CD4-positive, alpha-beta memory T cell (primary cell): ENCODE measurements around the gene SOX8. TPM values are rescaled to one million over a fixed set of nuclear protein-coding genes. Genes with fewer than 3 reads are reported as not detected.
A peak's percentile ranks its signal among the peaks of the same experiment; 100 is the strongest.

Source experiments
- CTCF ChIA-PET: fragments of 350-600 bp; sonication (Branson Sonifier 250); formaldehyde crosslinking; loops from one replicate; lab custom pipeline; 2021; ENCODE audit warnings: inconsistent platforms; ENCODE audit not compliant: partially characterized antibody; lab: Charles Lee
- POLR2A ChIA-PET: fragments of 350-600 bp; sonication (Branson Sonifier 250); formaldehyde crosslinking; loops from one replicate; lab custom pipeline; 2021; ENCODE audit not compliant: partially characterized antibody; lab: Charles Lee
- DNase-seq, 5 donors: peaks; one replicate each; pipeline versions ENCODE4 v3.0.0 to v3.0.0-alpha.2; 2020 to 2022; ENCODE audit warnings: mixed read lengths in 1 of 5
- H3K27ac ChIP-seq: one replicate; pipeline ENCODE4 v1.7.0; 2013; ENCODE audit warnings: low read depth, low read length
- H3K27me3 ChIP-seq: 2 replicates; pipeline ENCODE4 v1.7.0; 2013; ENCODE audit warnings: mild to moderate bottlenecking, low read length, moderate library complexity; ENCODE audit not compliant: insufficient read depth
- H3K36me3 ChIP-seq: 2 replicates; pipeline ENCODE4 v1.7.0; 2013; ENCODE audit warnings: mild to moderate bottlenecking, low read length, moderate library complexity; ENCODE audit not compliant: insufficient read depth
- H3K4me1 ChIP-seq: 2 replicates; pipeline ENCODE4 v1.7.0; 2013; ENCODE audit warnings: mild to moderate bottlenecking, low read length, moderate library complexity; ENCODE audit not compliant: insufficient read depth
- H3K4me3 ChIP-seq, 2 donors: one replicate each; pipeline ENCODE4 v1.7.0; 2013; ENCODE audit warnings: low read length in 2 of 2, mild to moderate bottlenecking in 1 of 2
- H3K9me3 ChIP-seq, 2 donors: one replicate each; pipeline ENCODE4 v1.7.0; 2013; ENCODE audit warnings: low read length in 2 of 2, control low read depth in 1 of 2; ENCODE audit not compliant: control insufficient read depth in 1 of 2
- H3K27ac Mint-ChIP-seq, 7 donors: one replicate each; pipeline ENCODE4 v1.8.0; 2020 to 2021; ENCODE audit warnings: mixed read lengths in 7 of 7, mild to moderate bottlenecking in 6 of 7, inconsistent platforms in 3 of 7, moderate library complexity in 3 of 7
- H3K27me3 Mint-ChIP-seq, 2 donors: one replicate each; pipeline ENCODE4 v1.8.0; 2020 to 2021; ENCODE audit warnings: mixed read lengths in 2 of 2
- H3K36me3 Mint-ChIP-seq, 2 donors: one replicate each; pipeline ENCODE4 v1.8.0; 2020 to 2021; ENCODE audit warnings: mixed read lengths in 2 of 2, inconsistent platforms in 1 of 2, mild to moderate bottlenecking in 1 of 2
- H3K4me1 Mint-ChIP-seq, 4 donors: one replicate each; pipeline ENCODE4 v1.8.0; 2020 to 2021; ENCODE audit warnings: mixed read lengths in 4 of 4, mild to moderate bottlenecking in 1 of 4
- H3K4me3 Mint-ChIP-seq, 8 donors: one replicate each; pipeline ENCODE4 v1.8.0; 2020 to 2021; ENCODE audit warnings: mixed read lengths in 8 of 8, mild to moderate bottlenecking in 7 of 8, moderate library complexity in 6 of 8, inconsistent platforms in 3 of 8
- H3K9me3 Mint-ChIP-seq, 8 donors: one replicate each; pipeline ENCODE4 v1.8.0; 2020 to 2021; ENCODE audit warnings: mixed read lengths in 8 of 8, mild to moderate bottlenecking in 5 of 8, inconsistent platforms in 3 of 8, moderate library complexity in 1 of 8
- intact Hi-C: fragments of 100-400 bp; cut with micrococcal nuclease; formaldehyde crosslinking; loops from one replicate; pipeline ENCODE4 v1.15.1; 2023
- polyA plus RNA-seq, 2 donors: library from polyadenylated mRNA; unstranded; fragments of 300-500 nt; fragmentation: Illumina TruSeq; gene quantifications; one replicate each; pipeline ENCODE4 v1.2.3, GENCODE V29; 2021
- total RNA-seq, 2 experiments: library from RNA; stranded (reverse); gene quantifications; one replicate each; pipeline ENCODE4 v1.2.3, GENCODE V29; 2021

Gene SOX8
- total and polyA plus RNA-seq, 4 experiments from 2014 or later, result 0.47 to 3.4 (median 2.4) TPM

DNA sequence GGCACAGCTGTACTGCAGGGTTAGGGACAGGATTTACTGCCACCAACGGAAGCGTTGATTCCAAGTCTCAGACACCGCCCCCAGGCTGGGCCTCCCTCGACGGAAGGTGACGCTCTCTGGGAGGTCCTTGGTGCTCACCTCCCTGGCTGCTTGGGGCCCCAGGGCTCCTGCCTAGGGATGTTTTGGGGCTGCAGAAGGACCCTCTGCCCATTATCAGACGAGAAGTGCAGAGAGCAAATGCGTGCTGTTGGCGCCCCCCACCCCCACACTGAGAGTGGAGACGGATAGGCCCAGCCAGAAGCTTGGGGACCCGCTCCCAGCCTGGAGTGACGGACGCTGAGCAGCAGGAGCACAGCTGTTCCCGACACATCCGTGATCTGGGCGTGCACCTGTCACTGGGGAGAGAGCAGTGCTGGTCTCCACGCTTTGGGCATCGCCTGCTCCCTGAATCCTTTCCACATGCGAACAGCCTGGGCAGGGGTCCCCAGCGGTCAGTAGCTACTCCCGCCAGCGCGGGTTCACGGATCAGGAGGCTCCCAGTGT, 5.1 kb upstream of the SOX8 start:
- Mint-ChIP-seq H3K4me3 (no peak overlapping the region), H3K27me3 (peaks cover 0 to 2% of the 10 kb centered on the region in 2 donors), H3K4me1 (peaks cover 9 to 23% (median 13%) of the 10 kb centered on the region in 4 donors), H3K27ac (peak overlapping the region in 1 of 7 donors; percentile 84), H3K36me3 (no peaks in the 10 kb centered on the region), H3K9me3 (peaks cover 0 to 4% (median 0%) of the 10 kb centered on the region in 8 donors)
- intact Hi-C loops, result no loop called here
- ChIA-PET POLR2A (interaction anchor here (0.9 kb wide), 1 partner anchor 21 kb away, joined by 3 read pairs; no protein-coding TSS in a partner anchor), CTCF (no interaction called here)
- Histone ChIP-seq H3K4me1 (peaks cover 5% of the 10 kb centered on the region), H3K4me3 (no peak overlapping the region), H3K9me3 (no peaks in the 10 kb centered on the region), H3K36me3 (no peaks in the 10 kb centered on the region), H3K27me3 (no peaks in the 10 kb centered on the region), H3K27ac (no peak overlapping the region)
- DNase-seq, result peak in 2 of 5 donors; percentile 17 to 53

DNA sequence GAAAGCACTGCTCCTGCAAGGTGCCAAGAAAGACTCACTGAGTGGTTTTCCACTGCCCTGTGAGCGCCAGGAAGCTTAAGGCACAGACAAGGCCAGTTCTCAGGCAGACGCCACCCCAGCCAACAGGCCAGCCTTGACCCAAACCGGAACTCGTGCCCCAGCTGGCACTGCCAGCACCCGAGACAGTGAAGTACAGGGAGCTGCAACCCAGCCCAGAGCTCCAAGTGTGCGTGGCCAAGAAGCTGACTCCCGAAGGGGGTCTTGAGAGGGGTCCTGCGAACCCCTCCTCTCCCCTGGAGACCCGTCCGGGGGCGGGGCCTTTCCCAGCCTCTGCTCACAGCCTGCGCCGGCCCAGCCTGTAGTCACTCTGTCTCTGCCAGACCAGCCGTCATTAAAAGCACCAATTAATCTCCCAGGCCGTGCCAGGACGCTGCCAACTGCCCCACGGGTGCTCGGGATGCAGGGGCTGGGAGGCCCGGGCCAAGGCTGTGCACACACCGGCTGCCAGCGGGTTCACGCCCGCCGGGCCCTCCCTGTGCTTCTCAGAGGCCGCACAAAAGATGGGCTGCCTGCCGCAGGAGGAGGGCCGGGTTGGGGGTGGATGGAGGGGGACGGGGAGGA, 4.4 kb upstream of the SOX8 start:
- H3K36me3 ChIP-seq, result no peaks in the 10 kb centered on the region
- ChIA-PET CTCF (no interaction called here), POLR2A (interaction anchor here (0.9 kb wide), 1 partner anchor 21 kb away, joined by 3 read pairs; no protein-coding TSS in a partner anchor)
- Mint-ChIP-seq H3K27ac (peak overlapping the region in 1 of 7 donors; percentile 77), H3K9me3 (peaks cover 0 to 4% (median 0%) of the 10 kb centered on the region in 8 donors), H3K4me3 (no peak overlapping the region), H3K4me1 (peaks cover 6 to 17% (median 11%) of the 10 kb centered on the region in 4 donors), H3K27me3 (peaks cover 0 to 2% of the 10 kb centered on the region in 2 donors), H3K36me3 (no peaks in the 10 kb centered on the region)
- no peaks in the 10 kb centered on the region for H3K9me3 ChIP-seq
- peaks cover 5% of the 10 kb centered on the region for H3K4me1 ChIP-seq
- intact Hi-C loops, result no loop called here
- H3K27me3 ChIP-seq, result no peaks in the 10 kb centered on the region
- H3K4me3 ChIP-seq, result no peak overlapping the region
- peak in 1 of 5 donors; percentile 31 for DNase-seq
- H3K27ac ChIP-seq, result no peak overlapping the region

DNA sequence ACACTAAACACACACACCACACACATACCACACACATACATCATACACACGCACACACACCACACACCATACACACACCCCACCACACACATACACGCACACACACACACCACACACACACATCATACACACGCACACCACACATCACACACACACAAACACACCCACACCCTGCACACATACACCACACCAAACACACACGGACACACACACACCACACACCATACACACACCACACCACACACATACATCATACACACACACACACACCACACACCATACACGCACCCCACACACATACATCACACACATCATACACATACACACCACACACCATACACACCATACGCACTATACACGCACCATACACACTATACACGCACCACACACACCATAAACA, 3.7 kb upstream of the SOX8 start:
- no peaks in the 10 kb centered on the region for H3K36me3 Mint-ChIP-seq
- H3K9me3 Mint-ChIP-seq, result peaks cover 0 to 4% (median 0%) of the 10 kb centered on the region in 8 donors
- peaks cover 0 to 4% of the 10 kb centered on the region in 2 donors for H3K27me3 Mint-ChIP-seq
- peaks cover 6 to 17% (median 11%) of the 10 kb centered on the region in 4 donors for H3K4me1 Mint-ChIP-seq
- ChIA-PET POLR2A (interaction anchor here (6.6 kb wide), 1 partner anchor 10 kb away, joined by 120 read pairs; the partner anchor contains the start of gene LMF1), CTCF (no interaction called here)
- peaks cover 10% of the 10 kb centered on the region for H3K4me1 ChIP-seq
- peak overlapping the region in 2 of 8 donors; percentile 13 to 20 for H3K4me3 Mint-ChIP-seq
- no peaks in the 10 kb centered on the region for H3K27me3 ChIP-seq
- intact Hi-C loops, result no loop called here
- peak overlapping the region in 4 of 7 donors; percentile 6 to 83 (median 34) for H3K27ac Mint-ChIP-seq
- H3K9me3 ChIP-seq, result no peaks in the 10 kb centered on the region
- H3K27ac ChIP-seq, result no peak overlapping the region
- no peak overlapping the region for H3K4me3 ChIP-seq
- no peaks in the 10 kb centered on the region for H3K36me3 ChIP-seq
- DNase-seq, result no peak

DNA sequence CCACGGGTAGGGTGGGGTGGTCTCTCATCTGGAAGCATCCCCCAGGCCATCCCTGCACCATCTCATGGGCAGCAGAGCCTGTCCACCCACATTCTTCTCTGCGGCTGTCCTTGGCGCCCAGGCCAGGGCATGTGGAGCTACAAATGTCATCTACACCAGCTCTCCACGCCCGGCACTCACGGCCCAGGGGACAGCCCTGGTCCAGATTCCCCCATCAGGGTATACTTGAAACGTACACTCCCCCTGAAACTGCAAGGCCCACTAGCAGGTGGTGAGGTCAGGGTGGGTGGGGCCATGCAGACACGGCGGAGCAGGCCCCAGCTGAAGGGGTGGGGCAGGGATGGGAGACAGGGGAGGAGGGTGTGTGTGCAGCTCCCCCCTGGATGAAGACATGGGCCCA, 3.2 kb upstream of the SOX8 start:
- H3K36me3 ChIP-seq, result no peaks in the 10 kb centered on the region
- no peak overlapping the region for H3K27ac ChIP-seq
- no peak overlapping the region for H3K4me3 ChIP-seq
- H3K27me3 ChIP-seq, result no peaks in the 10 kb centered on the region
- peaks cover 12% of the 10 kb centered on the region for H3K4me1 ChIP-seq
- POLR2A ChIA-PET, result interaction anchor here (6.6 kb wide), 2 partner anchors 10 to 18 kb away, joined by 83 to 120 read pairs; partner anchors contain the start of gene LMF1
- Mint-ChIP-seq H3K27me3 (peaks cover 0 to 4% of the 10 kb centered on the region in 2 donors), H3K36me3 (no peaks in the 10 kb centered on the region), H3K9me3 (peaks cover 0 to 4% (median 0%) of the 10 kb centered on the region in 8 donors), H3K27ac (peak overlapping the region in 2 of 7 donors; percentile 6 to 47), H3K4me3 (peak overlapping the region in 1 of 8 donors; percentile 32), H3K4me1 (peaks cover 6 to 17% (median 11%) of the 10 kb centered on the region in 4 donors)
- CTCF ChIA-PET, result interaction anchor here (0.7 kb wide), 1 partner anchor 233 kb away, joined by 3 read pairs; no protein-coding TSS in a partner anchor
- no peaks in the 10 kb centered on the region for H3K9me3 ChIP-seq
- peak in 1 of 5 donors; percentile 31 for DNase-seq
- intact Hi-C loops, result no loop called here

DNA sequence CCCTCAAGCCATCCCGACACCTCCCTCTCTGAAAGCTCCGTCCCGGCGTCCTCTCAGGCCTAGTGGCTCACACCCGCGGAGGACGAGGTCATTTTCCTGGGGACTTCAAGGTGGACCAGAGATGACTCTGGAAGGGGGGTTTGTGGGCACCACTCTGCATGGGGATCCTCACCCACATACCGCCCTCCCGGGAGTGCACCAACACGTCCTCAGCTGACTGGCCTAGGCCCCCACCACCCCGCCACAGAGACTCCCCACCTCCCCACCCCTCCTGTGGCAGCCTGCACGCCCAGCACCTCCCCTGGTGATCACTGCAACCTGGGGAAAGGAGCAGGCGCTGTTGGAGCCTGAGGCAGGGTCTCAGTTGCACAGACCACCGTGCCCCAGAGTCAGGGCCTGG, 2.4 kb upstream of the SOX8 start:
- POLR2A ChIA-PET, result interaction anchor here (4.3 to 6.6 kb wide), 3 partner anchors 11 to 23 kb away, joined by 49 to 120 read pairs (median 83); partner anchors contain the start of gene LMF1

DNA sequence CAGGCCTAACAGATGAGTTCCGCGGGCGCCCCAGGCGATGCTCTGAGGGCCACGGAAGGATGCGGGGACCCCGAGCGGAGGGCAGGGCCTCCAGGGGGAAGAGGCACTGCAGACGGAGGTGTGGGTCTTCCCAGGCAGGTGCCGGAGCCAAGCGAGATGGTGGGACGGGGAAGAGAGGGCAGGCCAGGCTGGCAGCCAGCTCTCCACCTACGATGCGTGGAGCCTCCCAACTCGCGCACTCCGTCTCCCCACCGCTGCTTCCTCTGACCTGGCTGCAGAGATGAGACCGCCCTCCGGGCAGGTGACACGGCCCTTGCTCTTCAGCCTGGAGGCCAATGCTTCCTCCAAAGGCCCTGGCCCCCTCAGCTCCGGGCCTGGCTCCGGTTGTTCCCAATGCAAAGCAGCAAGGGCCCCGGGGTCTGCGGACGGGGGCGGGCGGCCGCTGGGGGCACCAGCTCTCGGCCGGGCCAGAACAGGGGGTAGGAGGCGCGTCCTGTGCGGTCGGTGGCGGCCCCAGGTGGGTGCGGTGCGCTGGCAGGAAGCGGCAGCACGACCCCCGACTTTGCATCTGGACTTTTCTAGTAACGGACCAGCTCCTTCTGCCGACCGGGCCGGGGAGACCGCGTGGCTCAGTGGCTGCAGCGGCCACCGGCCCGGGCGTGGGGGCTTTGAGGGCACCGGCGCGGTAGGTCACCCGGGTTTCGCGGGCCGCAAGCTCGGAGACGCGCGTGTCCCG, 1.5 kb upstream of the SOX8 start:
- Mint-ChIP-seq H3K9me3 (peaks cover 0 to 4% (median 0%) of the 10 kb centered on the region in 8 donors), H3K27me3 (peaks cover 0 to 4% of the 10 kb centered on the region in 2 donors), H3K36me3 (no peaks in the 10 kb centered on the region), H3K27ac (peak overlapping the region in 4 of 7 donors; percentile 8 to 84 (median 58)), H3K4me3 (peak overlapping the region in 6 of 8 donors; percentile 6 to 61 (median 28)), H3K4me1 (peaks cover 6 to 17% (median 11%) of the 10 kb centered on the region in 4 donors)
- Histone ChIP-seq H3K27me3 (no peaks in the 10 kb centered on the region), H3K36me3 (no peaks in the 10 kb centered on the region), H3K4me1 (peaks cover 12% of the 10 kb centered on the region), H3K27ac (no peak overlapping the region), H3K9me3 (no peaks in the 10 kb centered on the region), H3K4me3 (no peak overlapping the region)
- ChIA-PET CTCF (interaction anchor here (2.4 to 2.5 kb wide), 2 partner anchors 16 kb away, joined by 8 to 9 read pairs; no protein-coding TSS in a partner anchor), POLR2A (interaction anchor here (1.1 to 6.6 kb wide), 5 partner anchors 10 to 192 kb away, joined by 3 to 120 read pairs (median 49); partner anchors contain the start of genes CHTF18, LMF1 and RPUSD1)
- peak in 1 of 5 donors; percentile 42 for DNase-seq
- intact Hi-C loops, result no loop called here

More for the DNA sequence above, 2.4 kb upstream of the SOX8 start:
- Histone ChIP-seq H3K27me3 (no peaks in the 10 kb centered on the region), H3K27ac (no peak overlapping the region), H3K36me3 (no peaks in the 10 kb centered on the region), H3K4me1 (peaks cover 12% of the 10 kb centered on the region), H3K4me3 (no peak overlapping the region), H3K9me3 (no peaks in the 10 kb centered on the region)
- Mint-ChIP-seq H3K36me3 (no peaks in the 10 kb centered on the region), H3K4me1 (peaks cover 6 to 17% (median 11%) of the 10 kb centered on the region in 4 donors), H3K27me3 (peaks cover 0 to 4% of the 10 kb centered on the region in 2 donors), H3K4me3 (peak overlapping the region in 1 of 8 donors; percentile 8), H3K9me3 (peaks cover 0 to 4% (median 0%) of the 10 kb centered on the region in 8 donors), H3K27ac (peak overlapping the region in 2 of 7 donors; percentile 15 to 47)
- CTCF ChIA-PET, result interaction anchor here (0.7 kb wide), 1 partner anchor 234 kb away, joined by 3 read pairs; no protein-coding TSS in a partner anchor
- peak in 1 of 5 donors; percentile 34 for DNase-seq
- intact Hi-C loops, result no loop called here
